H1 (cell line): ENCODE results near the gene TLE4. TPM values are rescaled to one million over a fixed set of nuclear protein-coding genes. Genes with fewer than 3 reads are reported as not detected.

Source experiments
- CTCF ChIA-PET: fragments of 300-600 bp; sonication (Branson Sonifier 250); formaldehyde crosslinking; loops from one replicate; lab custom pipeline; 2021; ENCODE audit not compliant: partially characterized antibody; lab: Charles Lee
- POLR2A ChIA-PET: fragments of 300-600 bp; sonication (Branson Sonifier 250); formaldehyde crosslinking; loops from one replicate; lab custom pipeline; 2021; ENCODE audit warnings: inconsistent platforms; ENCODE audit not compliant: partially characterized antibody; lab: Charles Lee
- DNase-seq, 2 experiments: peaks; one replicate each; pipeline versions ENCODE4 v3.0.0 to v3.0.0-alpha.2; 2010 to 2022; ENCODE audit warnings: low spot score in 2 of 2, low read depth in 1 of 2, mixed read lengths in 1 of 2
- FAIRE-seq: peaks from 2 replicates; lab custom pipeline; 2011; peaks lifted over from hg19 to GRCh38; lab: Jason Lieb, UNC
- H2AFZ ChIP-seq: 2 replicates; pipeline ENCODE4 v1.8.1; 2012; ENCODE audit warnings: low read length, inconsistent platforms
- H2AK5ac ChIP-seq: 2 replicates; pipeline ENCODE4 v1.6.1; 2013; ENCODE audit warnings: low read depth, low read length
- H2BK120ac ChIP-seq: replicated peaks from 2 replicates; pipeline ENCODE3; 2013; ENCODE audit warnings: low read depth, low read length, inconsistent platforms
- H2BK12ac ChIP-seq: 2 replicates; pipeline ENCODE4 v1.6.1; 2013; ENCODE audit warnings: low read depth, low read length
- H2BK15ac ChIP-seq: 2 replicates; pipeline ENCODE4 v1.6.1; 2013; ENCODE audit warnings: low read length
- H2BK20ac ChIP-seq: 2 replicates; pipeline ENCODE4 v1.6.1; 2013; ENCODE audit warnings: low read length
- H2BK5ac ChIP-seq: 2 replicates; pipeline ENCODE4 v1.6.1; 2013; ENCODE audit warnings: low read depth, low read length
- H3K14ac ChIP-seq: 2 replicates; pipeline ENCODE4 v1.6.1; 2013; ENCODE audit warnings: inconsistent platforms; ENCODE audit not compliant: insufficient read length
- H3K18ac ChIP-seq: 2 replicates; pipeline ENCODE4 v1.6.1; 2013; ENCODE audit warnings: low read length; ENCODE audit errors: extremely low read depth
- H3K23ac ChIP-seq: 2 replicates; pipeline ENCODE4 v1.6.1; 2013; ENCODE audit warnings: inconsistent platforms; ENCODE audit not compliant: insufficient read length
- H3K23me2 ChIP-seq: 2 replicates; pipeline ENCODE4 v1.6.1; 2013; ENCODE audit warnings: low read depth, low read length
- H3K27ac ChIP-seq: 2 replicates; pipeline ENCODE4 v1.6.1; 2011; ENCODE audit warnings: low read depth, low read length, inconsistent platforms
- H3K27me3 ChIP-seq, 4 experiments: replicated peaks in 1 of 4; 1 replicate in 1 of 4; 2 replicates in 3 of 4; pipeline versions ENCODE4 v1.6.1 to v1.8.1; 2011 to 2013; ENCODE audit warnings: low read length in 3 of 4, mild to moderate bottlenecking in 3 of 4, inconsistent platforms in 2 of 4, mixed read lengths in 2 of 4, moderate library complexity in 1 of 4; ENCODE audit not compliant: control insufficient read depth in 3 of 4, insufficient read depth in 3 of 4; ENCODE audit errors: extremely low read depth in 1 of 4
- H3K36me3 ChIP-seq, 4 experiments: 2 replicates each; pipeline versions ENCODE4 v1.6.1 to v1.8.1; 2011 to 2013; ENCODE audit warnings: mild to moderate bottlenecking in 4 of 4, low read length in 3 of 4, moderate library complexity in 2 of 4, control low read depth in 1 of 4, inconsistent platforms in 1 of 4; ENCODE audit not compliant: insufficient read depth in 4 of 4, control insufficient read depth in 2 of 4
- H3K4ac ChIP-seq: replicated peaks from 2 replicates; pipeline ENCODE3; 2013; ENCODE audit warnings: low read length, low read depth, mixed read lengths, inconsistent platforms; ENCODE audit not compliant: insufficient read length
- H3K4me1 ChIP-seq, 4 experiments: replicated peaks in 1 of 4; 1 replicate in 1 of 4; 2 replicates in 3 of 4; pipeline versions ENCODE4 v1.6.1 to v1.8.1; 2011 to 2013; ENCODE audit warnings: low read length in 3 of 4, inconsistent platforms in 2 of 4, mixed read lengths in 1 of 4; ENCODE audit not compliant: insufficient read depth in 4 of 4, control insufficient read depth in 3 of 4
- H3K4me2 ChIP-seq, 2 experiments: 2 replicates each; pipeline versions ENCODE4 v1.6.1 to v1.8.1; 2011 to 2013; ENCODE audit warnings: low read depth in 2 of 2, low read length in 2 of 2, control low read depth in 1 of 2, inconsistent platforms in 1 of 2, mild to moderate bottlenecking in 1 of 2; ENCODE audit not compliant: insufficient read depth in 1 of 2
- H3K4me3 ChIP-seq, 4 experiments: fragments of 200-600, 300-600 bp in 1 of 4; sonication (generic), shearing (Covaris generic), sonication (Bioruptor Twin) in 1 of 4; 2 replicates each; pipeline versions ENCODE4 v1.5.1 to v1.8.1; 2011 to 2016; ENCODE audit warnings: low read length in 4 of 4, low read depth in 3 of 4, control low read depth in 2 of 4, inconsistent platforms in 2 of 4, mild to moderate bottlenecking in 2 of 4, mixed read lengths in 1 of 4, moderate library complexity in 1 of 4; ENCODE audit not compliant: insufficient read depth in 2 of 4; ENCODE audit errors: extremely low read depth in 1 of 4
- H3K56ac ChIP-seq: replicated peaks from 2 replicates; pipeline ENCODE3; 2013; ENCODE audit warnings: low read depth, mild to moderate bottlenecking, mixed read lengths, low read length, inconsistent platforms; ENCODE audit not compliant: insufficient read length
- H3K79me1 ChIP-seq: 2 replicates; pipeline ENCODE4 v1.6.1; 2013; ENCODE audit warnings: low read depth, low read length, control low read depth
- H3K79me2 ChIP-seq, 2 experiments: 2 replicates each; pipeline versions ENCODE4 v1.6.1 to v1.8.1; 2012 to 2013; ENCODE audit warnings: low read length in 2 of 2, mild to moderate bottlenecking in 2 of 2, inconsistent platforms in 1 of 2; ENCODE audit not compliant: insufficient read depth in 2 of 2, control insufficient read depth in 1 of 2
- H3K9ac ChIP-seq, 4 experiments: replicated peaks in 1 of 4; 1 replicate in 1 of 4; 2 replicates in 3 of 4; pipeline versions ENCODE4 v1.6.1 to v1.8.1; 2011 to 2013; ENCODE audit warnings: low read depth in 3 of 4, low read length in 3 of 4, control low read depth in 2 of 4, mild to moderate bottlenecking in 2 of 4, moderate library complexity in 2 of 4, inconsistent platforms in 1 of 4; ENCODE audit errors: extremely low read depth in 1 of 4
- H3K9me3 ChIP-seq, 2 experiments: 2 replicates each; pipeline versions ENCODE4 v1.6.1 to v1.8.1; 2012 to 2013; ENCODE audit warnings: mild to moderate bottlenecking in 2 of 2, moderate library complexity in 2 of 2, control low read depth in 1 of 2, inconsistent platforms in 1 of 2, low read depth in 1 of 2, low read length in 1 of 2, mixed read lengths in 1 of 2; ENCODE audit not compliant: insufficient read depth in 2 of 2
- H4K20me1 ChIP-seq, 2 experiments: replicated peaks in 1 of 2; 2 replicates each; pipeline versions ENCODE3 to v1.8.1; 2011 to 2013; ENCODE audit warnings: inconsistent platforms in 2 of 2, low read length in 2 of 2, mild to moderate bottlenecking in 1 of 2; ENCODE audit not compliant: insufficient read depth in 2 of 2, control insufficient read depth in 1 of 2
- H4K5ac ChIP-seq: 2 replicates; pipeline ENCODE4 v1.6.1; 2013; ENCODE audit warnings: low read length, low read depth, mixed read lengths, inconsistent platforms; ENCODE audit not compliant: insufficient read length
- H4K8ac ChIP-seq: 2 replicates; pipeline ENCODE4 v1.8.0; 2013; ENCODE audit warnings: mild to moderate bottlenecking, moderate library complexity, low read length, inconsistent platforms; ENCODE audit not compliant: insufficient read depth; ENCODE audit errors: extremely low read depth
- H4K91ac ChIP-seq: replicated peaks from 2 replicates; pipeline ENCODE3; 2013; ENCODE audit warnings: low read length, mixed read lengths, inconsistent platforms; ENCODE audit not compliant: insufficient read length
- ATF2 ChIP-seq: IDR thresholded peaks from 2 replicates; pipeline ENCODE4 v1.6.1; 2012; ENCODE audit warnings: low read length, inconsistent platforms
- CBX8 ChIP-seq: fragments of 300-800, 300-1000 bp; sonication (generic); IDR thresholded peaks from 2 replicates; pipeline ENCODE4 v1.7.1; 2016; ENCODE audit warnings: low read depth, low read length, borderline replicate concordance
- RAD21 ChIP-seq, 2 experiments: IDR thresholded peaks in 1 of 2; conservative IDR thresholded peaks in 1 of 2; 2 replicates each; pipeline ENCODE4 v1.6.1; 2011; ENCODE audit warnings: low read depth in 2 of 2, low read length in 2 of 2, improper control_type of control experiment in 1 of 2, inconsistent platforms in 1 of 2, mild to moderate bottlenecking in 1 of 2, moderate library complexity in 1 of 2
- RFX5 ChIP-seq: IDR thresholded peaks from 2 replicates; pipeline ENCODE4 v1.6.1; 2011; ENCODE audit warnings: low read depth, low read length, improper control_type of control experiment, borderline replicate concordance
- SIX5 ChIP-seq: IDR thresholded peaks from 2 replicates; pipeline ENCODE4 v1.6.1; 2011; ENCODE audit warnings: mild to moderate bottlenecking, low read depth, low read length
- SP4 ChIP-seq: IDR thresholded peaks from 2 replicates; pipeline ENCODE4 v1.6.1; 2012; ENCODE audit warnings: low read length, inconsistent platforms
- SRF ChIP-seq: IDR thresholded peaks from 2 replicates; pipeline ENCODE4 v1.6.1; 2011; ENCODE audit warnings: mild to moderate bottlenecking, low read depth, low read length, moderate library complexity
- TAF7 ChIP-seq: optimal IDR thresholded peaks from 2 replicates; pipeline ENCODE3; 2011; ENCODE audit warnings: low read depth, mild to moderate bottlenecking, inconsistent platforms, low read length, moderate library complexity, borderline replicate concordance
- TBP ChIP-seq: IDR thresholded peaks from 2 replicates; pipeline ENCODE4 v1.6.1; 2011; ENCODE audit warnings: low read depth, low read length, improper control_type of control experiment
- USF2 ChIP-seq: IDR thresholded peaks from 2 replicates; pipeline ENCODE4 v1.6.1; 2011; ENCODE audit warnings: low read length, improper control_type of control experiment
- WGBS, 2 experiments: shearing (Covaris generic) in 1 of 2; methylation state at CpG; one replicate each; pipeline versions ENCODE4 v1.1.6 to v1.1.7; 2013 to 2015; ENCODE audit warnings: low lambda C conversion rate in 2 of 2, mixed read lengths in 2 of 2, inconsistent platforms in 1 of 2, low coverage in 1 of 2, missing lambda C conversion rate in 1 of 2; ENCODE audit not compliant: insufficient replicate concordance in 2 of 2, insufficient coverage in 1 of 2, insufficient read length in 1 of 2; ENCODE audit errors: extremely low coverage in 1 of 2, missing lambda C conversion rate in 1 of 2; 5-methylcytosine and 5-hydroxymethylcytosine counted together
- polyA plus RNA-seq, 7 experiments: library from polyadenylated mRNA; depleted of rRNA in 3 of 7; stranded (reverse) in 5 of 7; unstranded in 2 of 7; fragments of >200 nt in 5 of 7; fragments of 200-250 nt in 2 of 7; gene quantifications; 1 replicate in 5 of 7; 2 replicates in 1 of 7; 4 replicates in 1 of 7; pipeline versions ENCODE4 v1.2.1 to v1.2.3, GENCODE V29; 2011 to 2013; ENCODE audit warnings: missing spikeins in 2 of 7, mixed read lengths in 2 of 7
- total RNA-seq: library from RNA; stranded (reverse); fragmentation: NEBNext Ultra II Directional; extraction: Animal tissue kit (Norgen Biotek cat#: 25700); gene quantifications from 2 replicates; pipeline ENCODE4 v1.2.1, GENCODE V29; 2021

The TLE4 gene
- total and polyA plus RNA-seq, 2 of the 8 experiments (the other 6 are each of a cell fraction or from before 2014, with no cell fraction given): 32.4 to 36.9 TPM

DNA sequence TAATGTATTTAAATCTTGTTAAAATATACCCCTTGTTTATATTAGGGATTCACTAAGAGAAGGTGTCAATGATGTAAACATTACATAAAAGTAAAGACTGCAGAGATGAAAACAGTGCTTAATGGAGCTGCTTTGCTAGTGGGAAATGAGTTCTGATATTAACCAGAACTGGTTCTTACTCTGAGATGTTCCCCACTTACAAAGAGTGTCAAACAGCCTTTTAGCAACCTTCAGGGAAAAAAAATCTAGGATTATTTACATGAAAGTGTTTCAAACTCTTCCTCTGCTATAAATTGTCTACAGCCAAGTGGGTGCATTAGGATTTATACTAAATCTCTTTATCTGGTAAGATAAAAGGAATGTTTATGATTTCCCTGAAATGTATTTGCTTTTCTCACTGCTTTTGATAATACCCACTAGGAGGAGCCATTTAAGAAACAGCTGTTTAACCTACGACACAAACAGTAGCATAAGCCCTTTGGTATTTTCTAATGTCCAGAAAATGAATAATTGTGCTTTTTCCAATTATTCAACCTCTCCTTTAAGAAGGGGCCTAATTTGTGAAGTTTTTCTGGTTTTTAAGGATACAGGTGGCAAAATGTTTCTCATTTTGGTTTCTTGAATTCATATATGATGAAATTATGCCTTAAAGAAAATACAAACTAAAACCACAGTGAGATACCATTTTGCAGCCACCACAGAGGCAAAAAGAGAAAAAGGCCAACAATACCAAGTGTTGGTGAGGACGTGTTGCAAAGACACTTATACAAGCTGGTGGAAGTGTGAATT, 186.3 kb downstream of the TLE4 start:
- H4K5ac ChIP-seq: no peak overlapping the region
- no peak overlapping the region for H2BK15ac ChIP-seq
- no peak overlapping the region for H2BK5ac ChIP-seq
- H3K9ac ChIP-seq: no peak overlapping the region
- CTCF ChIA-PET: interaction anchor here (0.8 to 2.5 kb wide), 13 partner anchors 11 to 142 kb away, joined by 3 to 8 read pairs (median 3); no protein-coding TSS in a partner anchor
- no peak overlapping the region for H3K14ac ChIP-seq
- no peak overlapping the region for H4K8ac ChIP-seq
- DNase-seq: no peak
- no peak overlapping the region for H2BK12ac ChIP-seq
- no peak overlapping the region for H3K18ac ChIP-seq
- H3K36me3 ChIP-seq: no peaks in the 10 kb centered on the region
- H2AFZ ChIP-seq: no peak overlapping the region
- H3K79me1 ChIP-seq: no peaks in the 10 kb centered on the region
- POLR2A ChIA-PET: no interaction called here
- H3K9me3 ChIP-seq: no peaks in the 10 kb centered on the region
- no peak overlapping the region for H3K23ac ChIP-seq
- H3K23me2 ChIP-seq: no peaks in the 10 kb centered on the region
- no peaks in the 10 kb centered on the region for H3K79me2 ChIP-seq
- no peak overlapping the region for H2BK20ac ChIP-seq
- H4K91ac ChIP-seq: no peak overlapping the region
- no peak overlapping the region for H2BK120ac ChIP-seq
- H4K20me1 ChIP-seq: no peaks in the 10 kb centered on the region
- H3K4me1 ChIP-seq: no peaks in the 10 kb centered on the region
- H3K4ac ChIP-seq: no peak overlapping the region
- no peak overlapping the region for H2AK5ac ChIP-seq
- no peak overlapping the region for H3K27ac ChIP-seq
- no peak overlapping the region for H3K4me2 ChIP-seq
- no peaks in the 10 kb centered on the region for H3K27me3 ChIP-seq
- no peak overlapping the region for H3K4me3 ChIP-seq
- peak; percentile 19 for FAIRE-seq
- no peak overlapping the region for H3K56ac ChIP-seq
- WGBS, 2 experiments: 88% methylated on average over 2 of the region's 2 CpGs; no CpG with 5 or more reads in 1 of the 2 experiments
- TF ChIP-seq RFX5 (no peak), CBX8 (no peak), TAF7 (no peak), SIX5 (no peak), USF2 (no peak), SRF (no peak), SP4 (no peak), RAD21 (IDR thresholded peaks at IDR 0.05 in 1 of 2, conservative IDR thresholded peaks at IDR 0.05 in 1 of 2; ENCODE audit: low read depth in 2 of 2, low read length in 2 of 2) (peak; percentile 39 to 49), ATF2 (no peak), TBP (no peak)
